Measurements from ENCODE around the gene TWIST2.

DNA sequence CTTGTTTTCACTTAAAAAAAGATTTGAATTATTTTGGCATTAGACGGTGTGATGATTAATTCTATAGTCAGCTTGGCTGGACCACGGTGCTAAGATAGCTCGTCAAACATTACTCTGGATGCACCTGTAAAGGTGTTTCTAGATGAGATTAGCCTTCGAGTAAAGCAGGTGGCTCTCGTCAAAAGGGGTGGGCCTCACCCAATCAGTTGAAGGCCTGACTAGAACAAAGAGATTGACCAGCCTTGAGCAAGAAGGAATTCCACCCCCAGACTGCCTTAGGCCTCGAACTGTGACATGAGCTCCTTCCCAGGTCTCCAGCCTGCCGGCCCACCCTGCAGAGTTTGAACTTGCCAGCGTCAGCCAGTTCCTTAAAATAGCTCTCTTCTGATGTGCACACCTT, 73.4 kb downstream of the TWIST2 start:
- TF ChIP-seq, protein P1, sequence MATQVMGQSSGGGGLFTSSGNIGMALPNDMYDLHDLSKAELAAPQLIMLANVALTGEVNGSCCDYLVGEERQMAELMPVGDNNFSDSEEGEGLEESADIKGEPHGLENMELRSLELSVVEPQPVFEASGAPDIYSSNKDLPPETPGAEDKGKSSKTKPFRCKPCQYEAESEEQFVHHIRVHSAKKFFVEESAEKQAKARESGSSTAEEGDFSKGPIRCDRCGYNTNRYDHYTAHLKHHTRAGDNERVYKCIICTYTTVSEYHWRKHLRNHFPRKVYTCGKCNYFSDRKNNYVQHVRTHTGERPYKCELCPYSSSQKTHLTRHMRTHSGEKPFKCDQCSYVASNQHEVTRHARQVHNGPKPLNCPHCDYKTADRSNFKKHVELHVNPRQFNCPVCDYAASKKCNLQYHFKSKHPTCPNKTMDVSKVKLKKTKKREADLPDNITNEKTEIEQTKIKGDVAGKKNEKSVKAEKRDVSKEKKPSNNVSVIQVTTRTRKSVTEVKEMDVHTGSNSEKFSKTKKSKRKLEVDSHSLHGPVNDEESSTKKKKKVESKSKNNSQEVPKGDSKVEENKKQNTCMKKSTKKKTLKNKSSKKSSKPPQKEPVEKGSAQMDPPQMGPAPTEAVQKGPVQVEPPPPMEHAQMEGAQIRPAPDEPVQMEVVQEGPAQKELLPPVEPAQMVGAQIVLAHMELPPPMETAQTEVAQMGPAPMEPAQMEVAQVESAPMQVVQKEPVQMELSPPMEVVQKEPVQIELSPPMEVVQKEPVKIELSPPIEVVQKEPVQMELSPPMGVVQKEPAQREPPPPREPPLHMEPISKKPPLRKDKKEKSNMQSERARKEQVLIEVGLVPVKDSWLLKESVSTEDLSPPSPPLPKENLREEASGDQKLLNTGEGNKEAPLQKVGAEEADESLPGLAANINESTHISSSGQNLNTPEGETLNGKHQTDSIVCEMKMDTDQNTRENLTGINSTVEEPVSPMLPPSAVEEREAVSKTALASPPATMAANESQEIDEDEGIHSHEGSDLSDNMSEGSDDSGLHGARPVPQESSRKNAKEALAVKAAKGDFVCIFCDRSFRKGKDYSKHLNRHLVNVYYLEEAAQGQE (IDR thresholded peaks at IDR 0.05; ENCODE audit: insufficient replicate concordance, low read depth) = no peak
- TF ChIP-seq, protein P2, sequence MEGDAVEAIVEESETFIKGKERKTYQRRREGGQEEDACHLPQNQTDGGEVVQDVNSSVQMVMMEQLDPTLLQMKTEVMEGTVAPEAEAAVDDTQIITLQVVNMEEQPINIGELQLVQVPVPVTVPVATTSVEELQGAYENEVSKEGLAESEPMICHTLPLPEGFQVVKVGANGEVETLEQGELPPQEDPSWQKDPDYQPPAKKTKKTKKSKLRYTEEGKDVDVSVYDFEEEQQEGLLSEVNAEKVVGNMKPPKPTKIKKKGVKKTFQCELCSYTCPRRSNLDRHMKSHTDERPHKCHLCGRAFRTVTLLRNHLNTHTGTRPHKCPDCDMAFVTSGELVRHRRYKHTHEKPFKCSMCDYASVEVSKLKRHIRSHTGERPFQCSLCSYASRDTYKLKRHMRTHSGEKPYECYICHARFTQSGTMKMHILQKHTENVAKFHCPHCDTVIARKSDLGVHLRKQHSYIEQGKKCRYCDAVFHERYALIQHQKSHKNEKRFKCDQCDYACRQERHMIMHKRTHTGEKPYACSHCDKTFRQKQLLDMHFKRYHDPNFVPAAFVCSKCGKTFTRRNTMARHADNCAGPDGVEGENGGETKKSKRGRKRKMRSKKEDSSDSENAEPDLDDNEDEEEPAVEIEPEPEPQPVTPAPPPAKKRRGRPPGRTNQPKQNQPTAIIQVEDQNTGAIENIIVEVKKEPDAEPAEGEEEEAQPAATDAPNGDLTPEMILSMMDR (IDR thresholded peaks at IDR 0.05; ENCODE audit: insufficient read depth, low read length) = no peak
- TF ChIP-seq POLR2AphosphoS5 (IDR thresholded peaks at IDR 0.05; ENCODE audit: low read depth) = no peak
- TF ChIP-seq SPI1 (IDR thresholded peaks at IDR 0.05; ENCODE audit: borderline replicate concordance, low read depth) = no peak
- TF ChIP-seq GABPA (IDR thresholded peaks at IDR 0.05; ENCODE audit: low read depth) = no peak

All from HL-60 (cell line).